Sigmoid colon (tissue), 4 donors: ENCODE results near the gene DTX1.

Source experiments
- EP300 ChIP-seq, 4 donors: sonication (generic); formaldehyde crosslinking; IDR thresholded peaks; one replicate each; pipeline ENCODE4 v1.6.1; 2017; ENCODE audit warnings: antibody characterized with exemption in 4 of 4
- POLR2A ChIP-seq, 2 donors: fragments of 450-650 bp; IDR thresholded peaks; one replicate each; pipeline ENCODE4 v1.6.1; 2016; ENCODE audit warnings: antibody characterized with exemption in 2 of 2, mild to moderate bottlenecking in 2 of 2, moderate library complexity in 2 of 2
- POLR2AphosphoS5 ChIP-seq, 4 donors: sonication (generic); formaldehyde crosslinking; IDR thresholded peaks; one replicate each; pipeline ENCODE4 v1.6.1; 2017; ENCODE audit warnings: antibody characterized with exemption in 4 of 4
- TF ChIP-seq, protein P1 (sequence below), 4 experiments: fragments of 450-650 bp in 3 of 4; fragments of 200-600 bp in 1 of 4; IDR thresholded peaks; one replicate each; pipeline ENCODE4 v1.5.1; 2016 to 2019; ENCODE audit warnings: antibody characterized with exemption in 4 of 4, mild to moderate bottlenecking in 3 of 4, moderate library complexity in 2 of 4

DNA sequence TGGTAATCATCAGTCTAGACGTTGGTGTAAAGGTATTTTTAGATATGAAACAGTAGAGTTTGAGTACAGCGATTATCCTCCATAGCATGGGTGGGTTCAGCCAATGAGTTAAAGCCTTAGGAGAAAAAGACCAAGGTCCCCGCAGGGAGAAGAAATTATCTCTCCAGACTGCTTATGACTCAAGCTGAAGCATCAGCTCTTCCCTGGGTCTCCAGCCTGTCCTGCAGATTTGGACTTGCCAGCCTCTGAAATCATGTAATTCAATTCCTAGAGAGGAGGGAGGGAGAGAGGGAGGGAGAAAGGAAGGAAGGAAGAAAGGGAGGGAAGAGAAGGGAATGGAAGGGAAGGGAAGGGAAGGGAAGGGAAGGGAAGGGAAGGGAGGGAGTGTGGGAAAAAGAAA is 12.0 kb upstream of the DTX1 start:
- TF ChIP-seq, protein P1, sequence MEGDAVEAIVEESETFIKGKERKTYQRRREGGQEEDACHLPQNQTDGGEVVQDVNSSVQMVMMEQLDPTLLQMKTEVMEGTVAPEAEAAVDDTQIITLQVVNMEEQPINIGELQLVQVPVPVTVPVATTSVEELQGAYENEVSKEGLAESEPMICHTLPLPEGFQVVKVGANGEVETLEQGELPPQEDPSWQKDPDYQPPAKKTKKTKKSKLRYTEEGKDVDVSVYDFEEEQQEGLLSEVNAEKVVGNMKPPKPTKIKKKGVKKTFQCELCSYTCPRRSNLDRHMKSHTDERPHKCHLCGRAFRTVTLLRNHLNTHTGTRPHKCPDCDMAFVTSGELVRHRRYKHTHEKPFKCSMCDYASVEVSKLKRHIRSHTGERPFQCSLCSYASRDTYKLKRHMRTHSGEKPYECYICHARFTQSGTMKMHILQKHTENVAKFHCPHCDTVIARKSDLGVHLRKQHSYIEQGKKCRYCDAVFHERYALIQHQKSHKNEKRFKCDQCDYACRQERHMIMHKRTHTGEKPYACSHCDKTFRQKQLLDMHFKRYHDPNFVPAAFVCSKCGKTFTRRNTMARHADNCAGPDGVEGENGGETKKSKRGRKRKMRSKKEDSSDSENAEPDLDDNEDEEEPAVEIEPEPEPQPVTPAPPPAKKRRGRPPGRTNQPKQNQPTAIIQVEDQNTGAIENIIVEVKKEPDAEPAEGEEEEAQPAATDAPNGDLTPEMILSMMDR (IDR thresholded peaks at IDR 0.05), result no peak
- no peak for TF ChIP-seq POLR2AphosphoS5 (IDR thresholded peaks at IDR 0.05)
- no peak for TF ChIP-seq EP300 (IDR thresholded peaks at IDR 0.05)
- TF ChIP-seq POLR2A (IDR thresholded peaks at IDR 0.05), result no peak
